ENCODE measurements around the gene ZNF883.

Gene ZNF883

GRCh38 chr9:112921549-112921948 lies 90.4 kb downstream of the ZNF883 start:
- DNase-seq (ENCODE audit: extremely low read depth in 1 of 2, low read depth in 1 of 2) = no peak

DNA sequence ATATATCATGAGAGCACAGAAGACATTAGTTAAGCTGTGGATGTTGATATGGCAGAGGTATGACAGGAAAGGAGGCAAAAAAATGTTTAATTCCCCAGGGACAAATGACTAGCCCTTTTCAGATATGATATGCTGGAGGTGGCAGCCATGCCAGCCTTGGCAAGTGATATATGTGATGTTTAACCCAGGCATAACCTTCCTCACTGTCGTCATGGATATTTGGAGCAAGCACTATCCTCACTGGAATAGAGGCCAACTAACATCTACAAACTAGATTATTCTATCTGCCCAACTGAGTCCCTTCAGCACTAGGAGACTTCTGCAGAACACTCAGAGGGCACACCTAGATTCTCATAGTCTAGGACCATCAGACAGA lies 94.0 kb downstream of the ZNF883 start:
- no peak for DNase-seq (ENCODE audit: extremely low read depth in 1 of 2, low read depth in 1 of 2)

GRCh38 chr9:112917047-112917986 lies 94.7 kb downstream of the ZNF883 start:
- no peak for DNase-seq (ENCODE audit: extremely low read depth in 1 of 2, low read depth in 1 of 2)

GRCh38 chr9:112914524-112914923 lies 97.5 kb downstream of the ZNF883 start:
- DNase-seq (ENCODE audit: extremely low read depth in 1 of 2, low read depth in 1 of 2) = no peak

DNA sequence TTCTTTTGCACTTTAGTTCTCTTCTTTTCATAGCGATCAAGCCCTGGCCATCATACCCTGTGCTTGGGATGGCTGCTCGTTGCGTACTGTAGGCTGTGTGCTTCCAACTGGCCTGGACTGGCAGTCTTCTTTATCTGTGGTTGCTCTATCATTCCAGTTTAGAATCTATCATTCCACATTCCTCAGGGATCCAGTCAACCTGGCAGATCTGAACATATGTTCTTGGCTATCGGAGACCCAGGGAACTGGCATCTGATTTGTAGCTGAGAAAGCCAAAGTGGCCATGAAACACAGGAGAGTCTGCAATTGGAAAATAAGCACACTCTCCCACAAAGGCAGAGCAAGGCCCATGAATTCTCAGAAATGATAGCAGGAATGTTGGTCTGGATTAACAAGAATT lies 98.7 kb downstream of the ZNF883 start:
- DNase-seq (ENCODE audit: extremely low read depth in 1 of 2, low read depth in 1 of 2) = no peak

DNA sequence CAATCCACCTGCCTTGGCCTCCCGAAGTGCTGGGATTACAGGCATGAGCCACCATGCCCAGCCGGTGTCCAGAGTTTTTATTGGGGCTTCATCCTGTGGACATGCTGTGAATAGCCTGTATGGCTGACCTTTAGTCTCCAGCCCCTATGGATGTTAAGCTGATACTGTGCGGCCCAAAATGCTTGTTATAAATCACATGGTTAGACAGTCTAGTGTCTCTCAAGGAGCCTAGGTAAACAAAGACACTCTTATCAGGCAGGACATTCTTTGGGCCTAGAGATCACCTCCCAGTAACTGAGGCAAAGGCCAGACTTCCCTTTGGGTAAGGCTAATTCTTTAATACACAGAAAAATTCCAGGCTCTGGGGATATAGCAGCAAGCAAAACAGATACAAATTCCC lies 99.4 kb downstream of the ZNF883 start:
- DNase-seq (ENCODE audit: extremely low read depth in 1 of 2, low read depth in 1 of 2) = no peak

GRCh38 chr9:112911736-112912135 lies 100.3 kb downstream of the ZNF883 start:
- DNase-seq (ENCODE audit: extremely low read depth in 1 of 2, low read depth in 1 of 2) = no peak
